K562 (cell line): ENCODE results near the gene PFN3. TPM values are rescaled to one million over a fixed set of nuclear protein-coding genes. Genes with fewer than 3 reads are reported as not detected.

Source experiments
- CBFA2T3 ChIP-seq: fragments of 450-650 bp; IDR thresholded peaks from 2 replicates; pipeline ENCODE4 v1.6.1; 2017
- CREM ChIP-seq: IDR thresholded peaks from 2 replicates; pipeline ENCODE4 v1.6.1; 2014; ENCODE audit warnings: antibody characterized with exemption, low read depth
- KAT2B ChIP-seq: IDR thresholded peaks from one replicate; pipeline ENCODE4 v1.6.1; 2012; ENCODE audit warnings: low read depth, mild to moderate bottlenecking, control low read depth, inconsistent platforms, low read length, moderate library complexity
- POLR2AphosphoS5 ChIP-seq: IDR thresholded peaks from 2 replicates; pipeline ENCODE4 v1.6.1; 2011; ENCODE audit warnings: mild to moderate bottlenecking, low read depth, low read length, moderate library complexity; ENCODE audit not compliant: control insufficient read depth, insufficient read depth
- POLR2B ChIP-seq: fragments of 450-650 bp; IDR thresholded peaks from 2 replicates; pipeline ENCODE4 v1.6.1; 2018; ENCODE audit warnings: low read depth; ENCODE audit not compliant: partially characterized antibody
- PTRF ChIP-seq: fragments of 450-650 bp; IDR thresholded peaks from 2 replicates; pipeline ENCODE4 v1.6.1; 2016; ENCODE audit warnings: mild to moderate bottlenecking, missing genetic modification characterization, missing compliant biosample characterization
- SIN3B ChIP-seq: fragments of 450-650 bp; IDR thresholded peaks from 2 replicates; pipeline ENCODE4 v1.6.1; 2017; ENCODE audit warnings: low read depth, mild to moderate bottlenecking, moderate library complexity
- TCF3 ChIP-seq: sonication (generic); formaldehyde crosslinking; IDR thresholded peaks from 2 replicates; pipeline ENCODE4 v1.4.0; 2020; ENCODE audit warnings: mild to moderate bottlenecking, missing genetic modification reagents
- ZBTB43 ChIP-seq: sonication (generic); formaldehyde crosslinking; IDR thresholded peaks from 2 replicates; pipeline ENCODE4 v1.8.0; 2023; ENCODE audit warnings: mild to moderate bottlenecking, missing genetic modification reagents
- ZC3H11A ChIP-seq: IDR thresholded peaks from 2 replicates; pipeline ENCODE4 v1.6.1; 2012; ENCODE audit warnings: low read depth, low read length, improper control_type of control experiment
- ZHX1 ChIP-seq: fragments of 150-350 bp; conservative IDR thresholded peaks from 2 replicates; pipeline ENCODE4 v1.6.1; 2014; ENCODE audit warnings: low read length
- ZNF146 ChIP-seq: IDR thresholded peaks from one replicate; pipeline ENCODE4 v1.6.1; 2018; ENCODE audit warnings: missing compliant biosample characterization; ENCODE audit not compliant: unreplicated experiment
- ZNF318 ChIP-seq, 2 experiments: fragments of 450-650 bp; IDR thresholded peaks; 2 replicates each; pipeline ENCODE4 v1.6.1; 2016; ENCODE audit warnings: mild to moderate bottlenecking in 2 of 2, borderline replicate concordance in 1 of 2, low read depth in 1 of 2, moderate library complexity in 1 of 2
- ZNF507 ChIP-seq: conservative IDR thresholded peaks from 2 replicates; pipeline ENCODE4 v1.6.1; 2017; ENCODE audit warnings: missing genetic modification characterization, missing compliant biosample characterization
- ZSCAN32 ChIP-seq: fragments of 450-650 bp; formaldehyde crosslinking; IDR thresholded peaks from 2 replicates; pipeline ENCODE4 v1.4.0; 2020; ENCODE audit warnings: mild to moderate bottlenecking, moderate library complexity
- polyA plus RNA-seq, 8 experiments: library from polyadenylated mRNA; depleted of rRNA in 4 of 8; stranded (reverse) in 5 of 8; unstranded in 3 of 8; fragments of >200 nt; fragmentation: Nextera tagmentation in 2 of 8; fragmentation: Illumina TruSeq in 1 of 8; extraction: Ambion mirVana in 2 of 8; extraction: Trizol in 1 of 8; gene quantifications; 2 replicates each; pipeline versions ENCODE4 v1.2.1 to v1.2.3, GENCODE V29; 2011 to 2014; ENCODE audit warnings: inconsistent platforms in 1 of 8, missing spikeins in 1 of 8
- total RNA-seq, 7 experiments: library from RNA; depleted of rRNA in 6 of 7; stranded (reverse); fragments of >200 nt in 6 of 7; fragmentation: Illumina TruSeq in 2 of 7; extraction: Trizol in 2 of 7; gene quantifications; 2 replicates each; pipeline versions ENCODE4 v1.2.1 to v1.2.3, GENCODE V29; 2011 to 2021; ENCODE audit warnings: low replicate concordance in 1 of 7

Gene PFN3
- total and polyA plus RNA-seq, 9 of the 15 experiments (the other 6 are each of a cell fraction or from before 2014, with no cell fraction given), result not detected

GRCh38 chr5:177403792-177404640 lies 3.6 kb upstream of the PFN3 start (continued):
- TF ChIP-seq ZBTB43 (CRISPR knock-in tag) (0 out of 2 replicates have a peak, but pooled peaks have one; percentile 5), KAT2B (no peak), TCF3 (CRISPR knock-in tag) (peak; percentile 58), POLR2B (peak; percentile 26), SIN3B (peak; percentile 59), ZNF507 (tag) (no peak), POLR2AphosphoS5 (peak; percentile 9; the same call in 1 of the 2 replicates), ZNF146 (CRISPR knock-in tag) (no peak), ZNF318 (IDR thresholded peaks at IDR 0.05; ENCODE audit: borderline replicate concordance in 1 of 2, low read depth in 1 of 2) (no peak), ZC3H11A (no peak), CBFA2T3 (peak; percentile 27; the same call in 1 of the 2 replicates), ZSCAN32 (CRISPR knock-in tag) (no peak), ZHX1 (no peak), PTRF (no peak), CREM (peak; percentile 84)
